Thoracic aorta (tissue), 2 donors: ENCODE results near the gene TKTL1. TPM values are rescaled to one million over a fixed set of nuclear protein-coding genes. Genes with fewer than 3 reads are reported as not detected.

ENCODE experiments used
- ATAC-seq: fragments of 150-250 bp; one replicate; pipeline ENCODE4 v1.8.0; 2017; ENCODE audit warnings: low read depth; ENCODE audit not compliant: insufficient number of reproducible peaks, low FRiP score
- DNase-seq: peaks from one replicate; pipeline ENCODE4 v3.0.0-alpha.2; 2020; ENCODE audit warnings: low spot score
- H3K27ac ChIP-seq, 2 donors: fragments of 200-600 bp; sonication (generic); 1 replicate in 1 of 2; 2 replicates in 1 of 2; pipeline ENCODE4 v1.5.1; 2016; ENCODE audit warnings: mild to moderate bottlenecking in 2 of 2, moderate library complexity in 2 of 2
- H3K27me3 ChIP-seq: fragments of 200-600 bp; sonication (generic); replicated peaks from 2 replicates; pipeline ENCODE4 v1.6.0; 2016; ENCODE audit warnings: mild to moderate bottlenecking; ENCODE audit not compliant: insufficient read depth
- H3K36me3 ChIP-seq: fragments of 200-600 bp; sonication (generic); one replicate; pipeline ENCODE4 v1.5.1; 2016
- H3K4me1 ChIP-seq, 2 donors: fragments of 200-600 bp; sonication (generic); 1 replicate in 1 of 2; 2 replicates in 1 of 2; pipeline versions ENCODE4 v1.5.1 to v1.6.0; 2016; ENCODE audit warnings: low read depth in 2 of 2, mild to moderate bottlenecking in 1 of 2; ENCODE audit not compliant: control insufficient read depth in 1 of 2
- H3K4me3 ChIP-seq: fragments of 200-600 bp; sonication (generic); 2 replicates; pipeline ENCODE4 v1.5.1; 2016; ENCODE audit warnings: mild to moderate bottlenecking
- H3K9me3 ChIP-seq: fragments of 200-600 bp; sonication (generic); 2 replicates; pipeline ENCODE4 v1.5.1; 2016
- CTCF ChIP-seq: fragments of 200-600 bp; sonication (generic); IDR thresholded peaks from one replicate; pipeline ENCODE4 v1.5.1; 2019; ENCODE audit warnings: antibody characterized with exemption
- total RNA-seq, 2 donors: library from RNA; depleted of rRNA; stranded (reverse); fragments of >200 nt; gene quantifications; one replicate each; pipeline versions ENCODE4 v1.1.0 to v1.2.3, GENCODE V29; 2016

TKTL1 gene
- total RNA-seq, 2 donors from 2014 or later = 0.42 TPM; not detected in 1

DNA sequence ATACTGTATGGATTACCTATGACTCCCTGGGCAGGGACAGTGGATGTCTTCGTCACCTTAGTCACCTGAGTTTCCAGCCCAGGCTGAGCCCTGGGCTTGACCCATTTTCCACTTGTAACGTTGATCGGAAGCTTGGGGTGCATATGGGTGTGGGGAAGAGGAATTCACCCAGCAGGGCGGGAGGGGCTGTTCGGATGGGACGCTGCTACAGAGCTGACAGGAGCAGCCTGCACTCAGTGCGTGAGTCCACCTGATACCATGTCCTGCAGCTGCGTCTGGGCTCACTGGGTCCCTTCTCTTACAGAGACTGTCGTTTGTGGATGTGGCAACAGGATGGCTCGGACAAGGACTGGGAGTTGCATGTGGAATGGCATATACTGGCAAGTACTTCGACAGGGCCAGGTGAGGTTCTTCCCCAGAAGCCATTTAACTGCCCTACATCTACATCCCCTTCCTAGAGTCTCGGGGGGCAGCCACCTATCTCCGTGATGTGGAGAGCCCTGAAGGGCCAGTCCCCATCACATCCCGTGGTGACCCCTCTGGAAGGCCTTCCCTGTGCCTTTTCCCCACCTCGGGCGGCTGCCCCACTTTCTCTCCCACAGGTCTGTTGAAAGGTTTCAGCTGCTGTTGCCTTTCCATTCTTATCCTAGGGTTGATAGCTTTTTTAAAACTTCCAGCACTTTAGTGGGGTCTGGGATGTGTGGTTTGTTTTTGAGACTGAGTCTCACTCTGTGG is 13.6 kb downstream of the TKTL1 start:
- no peak for DNase-seq
- no peak for TF ChIP-seq CTCF
- Histone ChIP-seq H3K4me3 (no peak overlapping the region), H3K27me3 (no peaks in the 10 kb centered on the region), H3K4me1 (no peaks in the 10 kb centered on the region), H3K9me3 (no peaks in the 10 kb centered on the region), H3K36me3 (no peaks in the 10 kb centered on the region), H3K27ac (no peak overlapping the region)
- ATAC-seq = no peak

DNA sequence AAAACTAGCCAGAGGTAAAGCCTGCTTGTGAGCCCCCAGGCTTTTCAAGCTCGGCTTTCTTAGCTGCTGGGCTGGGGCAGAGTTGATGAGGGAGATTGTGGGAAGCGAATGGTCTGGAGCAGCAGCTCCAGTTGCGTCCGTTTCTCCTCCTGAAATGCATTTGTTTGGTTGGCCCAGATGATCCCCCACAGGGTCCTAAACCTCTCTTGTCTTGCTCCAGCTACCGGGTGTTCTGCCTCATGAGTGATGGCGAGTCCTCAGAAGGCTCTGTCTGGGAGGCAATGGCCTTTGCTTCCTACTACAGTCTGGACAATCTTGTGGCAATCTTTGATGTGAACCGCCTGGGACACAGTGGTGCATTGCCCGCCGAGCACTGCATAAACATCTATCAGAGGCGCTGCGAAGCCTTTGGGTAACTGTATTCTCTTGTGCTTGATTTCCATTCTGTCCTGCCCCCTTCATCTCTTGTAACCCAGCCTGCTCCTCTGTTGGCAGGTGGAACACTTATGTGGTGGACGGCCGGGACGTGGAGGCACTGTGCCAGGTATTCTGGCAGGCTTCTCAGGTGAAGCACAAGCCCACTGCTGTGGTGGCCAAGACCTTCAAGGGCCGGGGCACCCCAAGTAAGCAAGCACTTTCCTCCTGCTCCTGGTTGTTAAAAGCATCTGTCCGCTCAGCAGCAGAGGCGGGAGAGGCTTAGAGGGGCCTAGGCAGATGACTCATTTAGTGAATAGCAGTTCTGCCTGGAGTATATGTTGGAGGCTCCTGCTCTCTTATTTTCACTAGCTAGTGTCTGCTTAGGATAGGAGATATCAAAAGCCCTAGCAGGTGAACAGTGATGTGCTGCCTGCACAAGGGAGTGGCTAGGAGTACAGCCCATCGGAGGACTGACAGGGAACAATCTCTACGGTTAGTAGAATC is 15.3 kb downstream of the TKTL1 start:
- Histone ChIP-seq H3K27me3 (no peaks in the 10 kb centered on the region), H3K9me3 (no peaks in the 10 kb centered on the region), H3K27ac (no peak overlapping the region), H3K4me3 (no peak overlapping the region), H3K36me3 (no peaks in the 10 kb centered on the region), H3K4me1 (no peaks in the 10 kb centered on the region)
- DNase-seq (no peak), ATAC-seq (no peak)
- TF ChIP-seq CTCF = no peak

DNA sequence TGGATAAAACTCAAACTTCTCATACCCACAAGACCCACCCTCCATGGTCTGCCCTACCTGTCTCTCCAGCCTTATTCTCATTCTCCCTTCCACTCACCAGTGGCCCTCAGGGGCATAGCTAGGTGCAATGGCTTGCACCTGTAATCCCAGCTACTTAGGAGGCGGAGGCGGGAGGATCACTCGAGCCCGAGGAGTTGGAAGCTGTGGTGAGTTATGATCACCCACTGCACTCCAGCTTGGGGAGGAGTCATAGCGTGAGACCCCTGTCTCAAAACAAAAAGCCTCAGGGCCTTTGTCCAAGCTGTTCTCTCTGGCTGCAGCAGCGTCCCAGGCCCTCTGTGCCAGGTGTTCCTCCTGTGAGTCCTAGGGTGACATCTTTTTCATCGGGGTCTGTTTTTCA is 16.5 kb downstream of the TKTL1 start:
- no peak overlapping the region for H3K27ac ChIP-seq
- TF ChIP-seq CTCF = no peak
- no peaks in the 10 kb centered on the region for H3K4me1 ChIP-seq
- DNase-seq = no peak
- H3K36me3 ChIP-seq = no peaks in the 10 kb centered on the region
- H3K4me3 ChIP-seq = no peak overlapping the region
- no peak for ATAC-seq
- H3K9me3 ChIP-seq = no peaks in the 10 kb centered on the region
- H3K27me3 ChIP-seq = no peaks in the 10 kb centered on the region

GRCh38 chrX:154313147-154313546 is 17.6 kb downstream of the TKTL1 start:
- no peak for TF ChIP-seq CTCF
- Histone ChIP-seq H3K4me1 (no peaks in the 10 kb centered on the region), H3K27ac (no peak overlapping the region), H3K27me3 (no peaks in the 10 kb centered on the region), H3K4me3 (no peak overlapping the region), H3K36me3 (no peaks in the 10 kb centered on the region), H3K9me3 (no peaks in the 10 kb centered on the region)
- ATAC-seq (no peak), DNase-seq (no peak)

GRCh38 chrX:154315416-154315815 is 19.8 kb downstream of the TKTL1 start:
- Histone ChIP-seq H3K4me1 (no peaks in the 10 kb centered on the region), H3K27ac (no peak overlapping the region), H3K36me3 (no peaks in the 10 kb centered on the region), H3K27me3 (no peaks in the 10 kb centered on the region), H3K4me3 (no peak overlapping the region), H3K9me3 (no peaks in the 10 kb centered on the region)
- ATAC-seq = no peak
- DNase-seq = no peak
- no peak for TF ChIP-seq CTCF
